Measurements from ENCODE around the gene MALAT1. TPM values are rescaled to one million over a fixed set of nuclear protein-coding genes. Genes with fewer than 3 reads are reported as not detected.

The MALAT1 gene
- total RNA-seq, 3 donors from 2014 or later: 10,779 to 14,350 (median 11,224) TPM

GRCh38 chr11:65493367-65494176 is 5.3 kb upstream of the MALAT1 start:
- DNase-seq (peak; percentile 72 to 87 (median 77)), ATAC-seq (peak; percentile 16)
- TF ChIP-seq CTCF (IDR thresholded peaks at IDR 0.05): no peak
- intact Hi-C loops (cut with DNase I, micrococcal nuclease): no loop called here
- Histone ChIP-seq H3K36me3 (ENCODE audit: low read depth) (no peaks in the 10 kb centered on the region), H3K9me3 (no peaks in the 10 kb centered on the region), H3K4me1 (ENCODE audit: low read depth) (peaks cover 62% of the 10 kb centered on the region), H3K4me3 (no peak overlapping the region)

GRCh38 chr11:65496304-65497140 is 2.3 kb upstream of the MALAT1 start:
- peak in 2 of 3 donors; percentile 36 to 38 for DNase-seq
- no peak for ATAC-seq
- H3K4me1 ChIP-seq (ENCODE audit: low read depth): peaks cover 33% of the 10 kb centered on the region

GRCh38 chr11:65497141-65498041 is 1.5 kb upstream of the MALAT1 start:
- H3K36me3 ChIP-seq (ENCODE audit: low read depth): no peaks in the 10 kb centered on the region
- no peaks in the 10 kb centered on the region for H3K9me3 ChIP-seq
- TF ChIP-seq CTCF (IDR thresholded peaks at IDR 0.05): no peak
- H3K4me1 ChIP-seq (ENCODE audit: low read depth): peaks cover 24% of the 10 kb centered on the region
- DNase-seq (peak; percentile 99), ATAC-seq (peak; percentile 84)
- intact Hi-C loops (cut with DNase I, micrococcal nuclease): no loop called here
- peak overlapping the region; percentile 76 for H3K4me3 ChIP-seq

More at GRCh38 chr11:65496304-65497140, 2.3 kb upstream of the MALAT1 start:
- no peak overlapping the region for H3K4me3 ChIP-seq
- no peak for TF ChIP-seq CTCF (IDR thresholded peaks at IDR 0.05)
- intact Hi-C loops (cut with DNase I, micrococcal nuclease): no loop called here
- H3K36me3 ChIP-seq (ENCODE audit: low read depth): no peaks in the 10 kb centered on the region
- H3K9me3 ChIP-seq: no peaks in the 10 kb centered on the region

- Histone ChIP-seq H3K36me3 (ENCODE audit: low read depth) (no peaks in the 10 kb centered on the region), H3K9me3 (no peaks in the 10 kb centered on the region), H3K4me1 (ENCODE audit: low read depth) (peaks cover 16% of the 10 kb centered on the region), H3K4me3 (peak overlapping the region; percentile 76)
- peak in 2 of 3 donors; percentile 69 to 73 for DNase-seq
- intact Hi-C loops (cut with DNase I, micrococcal nuclease): no loop called here
- peak; percentile 17 for ATAC-seq
- TF ChIP-seq CTCF (IDR thresholded peaks at IDR 0.05): no peak
These were observed 661 bp upstream of the MALAT1 start for GRCh38 chr11:65498042-65498726.

- Histone ChIP-seq H3K4me3 (peak overlapping the region; percentile 76), H3K4me1 (ENCODE audit: low read depth) (peaks cover 12% of the 10 kb centered on the region), H3K36me3 (ENCODE audit: low read depth) (no peaks in the 10 kb centered on the region), H3K9me3 (no peaks in the 10 kb centered on the region)
- intact Hi-C loops (cut with DNase I, micrococcal nuclease): no loop called here
- TF ChIP-seq CTCF (IDR thresholded peaks at IDR 0.05): no peak
- no peak for ATAC-seq
- no peak for DNase-seq
These were observed 193 bp upstream of the MALAT1 start for GRCh38 chr11:65498727-65498976.
